Measurements from ENCODE around the gene PAX4.
"Not testable (repeated sequence)": the region's sequence is repeated elsewhere in the genome, so short reads cannot be mapped to it uniquely, and the experiment has no call there.

Gene PAX4

GRCh38 chr7:127585044-127585953 lies 32.6 kb downstream of the PAX4 start, which contains the start of gene GCC1:
Gene GCC1 (minus strand): TSS chr7:127585596. CDS start chr7:127585182, 414 bp downstream.
- peak; percentile 93 for DNase-seq (ENCODE audit: low read depth)

DNA sequence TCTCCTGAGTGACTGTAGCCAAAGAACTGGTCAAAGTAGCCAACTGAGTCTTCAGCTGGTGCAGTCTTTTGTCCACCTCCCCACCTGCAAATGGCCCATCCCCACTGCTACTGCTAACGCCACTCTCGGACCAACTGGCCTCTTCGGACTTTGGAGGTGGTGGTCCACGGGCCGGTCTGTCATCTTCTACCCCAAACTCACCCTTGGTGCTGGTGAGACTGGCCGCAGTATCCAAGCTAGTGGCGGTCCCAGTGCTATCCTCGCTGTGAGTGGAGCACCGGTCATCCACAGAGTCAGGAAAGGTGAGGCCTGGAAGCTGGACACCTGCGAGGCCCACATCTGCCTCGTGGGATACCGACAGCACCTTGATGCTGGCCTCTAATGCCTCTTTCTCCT lies 33.3 kb downstream of the PAX4 start:
- no peak for DNase-seq (ENCODE audit: low read depth)

DNA sequence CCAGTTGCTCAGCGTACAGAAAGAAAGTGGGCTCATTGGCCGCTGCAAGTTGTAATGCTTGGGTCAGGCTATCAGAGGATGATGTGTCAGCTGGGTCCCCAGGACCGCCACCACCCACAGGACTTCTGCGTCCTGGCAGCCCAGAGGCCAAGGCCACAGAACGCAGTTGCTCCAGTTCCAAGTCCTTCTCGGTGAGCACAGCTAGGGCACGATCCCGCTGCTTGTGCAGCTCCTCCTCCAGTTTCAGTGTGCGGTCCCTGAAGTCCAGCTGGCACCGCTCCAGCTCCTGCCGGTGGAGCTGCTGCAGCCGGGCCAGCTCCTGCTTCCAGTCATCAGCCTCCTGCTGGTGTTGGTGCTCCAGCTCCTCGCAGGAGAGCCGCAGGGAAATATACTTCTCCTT lies 35.6 kb downstream of the PAX4 start:
- no peak for DNase-seq (ENCODE audit: low read depth)

DNA sequence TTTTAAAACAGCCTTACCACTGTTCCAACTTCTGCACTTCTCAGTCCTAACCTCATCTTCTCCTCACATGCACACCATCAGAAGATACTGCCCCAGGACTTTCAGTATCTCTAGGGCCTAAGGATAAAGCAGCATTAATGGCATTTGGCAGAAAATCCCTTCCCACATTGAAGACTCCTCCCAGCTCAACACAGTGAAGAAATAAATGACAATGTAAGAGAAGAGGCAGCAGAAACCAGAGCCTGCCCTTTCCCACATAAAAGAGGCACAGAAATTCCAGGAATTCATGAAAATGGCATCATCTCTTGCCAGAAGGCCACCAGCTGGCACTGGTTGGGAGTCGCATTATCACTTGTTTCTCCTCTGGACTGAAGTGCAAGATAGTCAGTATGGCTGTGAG lies 36.2 kb downstream of the PAX4 start:
- no peak for DNase-seq (ENCODE audit: low read depth)

GRCh38 chr7:127580612-127581011 lies 37.3 kb downstream of the PAX4 start:
- no peak for DNase-seq (ENCODE audit: low read depth)

DNA sequence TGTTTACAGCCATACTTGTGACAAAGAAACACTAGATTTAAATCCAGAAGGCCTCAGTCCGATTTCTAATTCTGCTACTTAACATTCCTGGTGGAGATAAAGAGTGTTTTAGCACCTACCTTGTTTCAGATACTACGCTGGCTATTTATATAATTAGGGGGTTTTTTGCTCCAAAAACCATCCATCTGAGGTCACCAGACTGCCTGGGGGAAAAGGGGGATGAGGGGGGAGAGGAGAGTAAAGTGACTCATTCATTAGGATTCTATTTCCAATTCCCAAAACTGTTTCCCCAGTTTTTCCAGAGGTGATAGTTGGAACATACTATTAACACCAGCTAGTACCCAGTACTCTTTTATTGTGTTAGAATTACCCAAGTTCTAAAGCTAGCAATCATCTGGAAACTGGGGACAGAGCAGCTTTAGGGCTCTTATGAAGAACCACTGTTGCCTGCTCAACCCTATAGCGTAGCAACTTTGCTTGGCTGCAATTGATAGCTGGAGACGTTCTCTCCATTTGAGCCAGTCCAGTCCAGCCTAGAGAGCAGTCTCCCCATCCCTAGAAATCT lies 39.1 kb downstream of the PAX4 start:
- DNase-seq (ENCODE audit: low read depth), result no peak

DNA sequence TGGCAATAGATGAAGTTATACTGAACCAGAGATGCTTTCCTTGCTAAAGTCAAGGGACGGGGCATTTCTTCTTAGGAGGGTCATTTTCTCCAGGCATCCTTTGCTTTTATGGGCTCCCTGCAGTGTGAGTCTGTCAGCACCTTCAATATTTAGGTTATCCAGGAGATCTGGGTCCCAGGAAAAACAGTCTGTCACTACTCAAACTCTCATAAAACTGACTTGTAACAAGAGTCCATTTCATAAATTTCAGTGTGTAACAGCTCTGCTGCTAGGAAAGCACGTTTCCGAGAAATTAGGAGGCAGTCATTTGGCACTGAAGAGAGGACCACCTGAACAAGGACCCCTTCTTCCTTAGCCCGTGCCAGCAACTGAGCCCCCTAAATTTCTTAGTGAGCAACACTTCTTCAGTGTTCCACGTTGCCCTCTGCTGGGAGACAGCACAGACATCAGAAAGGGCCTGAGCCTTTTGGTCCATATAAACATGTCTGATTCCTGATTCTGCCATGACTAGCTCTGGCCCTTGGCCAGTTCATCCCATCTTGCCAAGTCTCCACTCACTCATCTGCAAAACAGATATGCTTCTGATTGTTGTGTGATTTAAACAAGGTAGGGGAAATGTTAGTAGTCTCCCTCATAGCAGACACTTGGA lies 39.8 kb downstream of the PAX4 start:
- no peak for DNase-seq (ENCODE audit: low read depth)

- DNase-seq (ENCODE audit: low read depth), result no peak
These were observed 46.0 kb downstream of the PAX4 start for GRCh38 chr7:127571741-127572505.

- DNase-seq (ENCODE audit: low read depth), result not testable (repeated sequence)
These were observed 49.9 kb downstream of the PAX4 start for GRCh38 chr7:127568034-127568433.

DNA sequence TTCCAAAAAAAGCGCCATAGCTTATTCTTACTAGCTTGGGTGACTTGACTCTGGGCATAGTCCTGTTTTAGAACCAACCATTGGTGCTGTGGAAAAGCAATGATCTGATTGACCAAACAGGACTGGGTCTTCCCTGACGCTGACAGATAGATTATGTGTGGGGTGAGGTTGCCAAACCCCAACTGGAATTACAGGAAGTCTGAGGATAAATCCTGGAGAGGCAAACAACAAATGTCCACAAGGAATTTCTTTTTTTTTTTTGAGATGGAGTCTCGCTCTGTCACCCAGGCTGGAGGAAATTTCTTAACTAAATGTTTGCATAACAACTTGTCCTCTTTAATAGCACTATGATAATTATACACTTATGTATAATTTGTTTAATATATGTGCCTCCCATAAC lies 51.7 kb downstream of the PAX4 start:
- DNase-seq (ENCODE audit: low read depth), result no peak
